Measurements from ENCODE around the gene FANCD2OS.
"Not testable (repeated sequence)": the region's sequence is repeated elsewhere in the genome, so short reads cannot be mapped to it uniquely, and the experiment has no call there.

FANCD2OS gene

DNA sequence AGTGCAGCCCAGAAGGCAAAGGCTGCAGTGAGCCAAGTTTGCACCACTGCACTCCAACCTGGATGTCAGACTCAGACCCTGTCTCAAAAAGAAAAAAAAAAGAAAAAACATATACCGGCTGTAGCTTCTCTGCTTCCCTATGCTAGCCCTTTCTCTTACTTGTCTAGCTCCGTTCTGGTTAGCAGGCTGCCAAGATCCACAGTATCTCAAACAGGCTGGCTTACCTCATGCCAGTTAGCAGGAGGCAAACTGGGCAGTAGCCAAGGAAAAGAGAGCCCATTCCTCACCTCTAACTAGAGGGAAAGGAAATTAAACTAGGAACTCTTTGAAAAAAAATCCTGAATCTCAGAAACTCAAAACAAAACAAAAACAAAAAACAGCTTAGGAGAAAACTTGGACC is 16.7 kb downstream of the FANCD2OS start:
- DNase-seq, result not testable (repeated sequence)

DNA sequence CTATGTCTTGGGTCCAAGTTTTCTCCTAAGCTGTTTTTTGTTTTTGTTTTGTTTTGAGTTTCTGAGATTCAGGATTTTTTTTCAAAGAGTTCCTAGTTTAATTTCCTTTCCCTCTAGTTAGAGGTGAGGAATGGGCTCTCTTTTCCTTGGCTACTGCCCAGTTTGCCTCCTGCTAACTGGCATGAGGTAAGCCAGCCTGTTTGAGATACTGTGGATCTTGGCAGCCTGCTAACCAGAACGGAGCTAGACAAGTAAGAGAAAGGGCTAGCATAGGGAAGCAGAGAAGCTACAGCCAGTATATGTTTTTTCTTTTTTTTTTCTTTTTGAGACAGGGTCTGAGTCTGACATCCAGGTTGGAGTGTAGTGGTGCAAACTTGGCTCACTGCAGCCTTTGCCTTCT is 17.3 kb downstream of the FANCD2OS start:
- not testable (repeated sequence) for DNase-seq

DNA sequence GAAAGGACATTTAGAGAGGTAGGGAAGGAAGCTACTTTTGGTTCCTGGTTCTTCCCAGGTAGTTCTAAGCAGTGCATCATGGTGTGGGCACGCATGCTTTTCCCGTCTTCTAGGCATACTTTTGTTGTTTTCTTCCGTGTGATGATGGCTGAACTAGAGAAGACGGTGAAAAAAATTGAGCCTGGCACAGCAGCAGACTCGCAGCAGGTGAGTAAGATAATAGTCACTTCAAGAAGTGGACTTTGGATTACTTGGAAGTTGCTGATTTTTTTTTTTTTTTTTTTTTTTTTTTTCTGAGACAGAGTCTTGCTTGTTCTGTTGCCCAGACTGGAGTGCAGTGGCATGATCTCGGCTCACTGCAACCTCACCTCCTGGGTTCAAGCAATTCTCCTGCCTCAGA is 17.9 kb downstream of the FANCD2OS start:
- DNase-seq, result no peak

DNA sequence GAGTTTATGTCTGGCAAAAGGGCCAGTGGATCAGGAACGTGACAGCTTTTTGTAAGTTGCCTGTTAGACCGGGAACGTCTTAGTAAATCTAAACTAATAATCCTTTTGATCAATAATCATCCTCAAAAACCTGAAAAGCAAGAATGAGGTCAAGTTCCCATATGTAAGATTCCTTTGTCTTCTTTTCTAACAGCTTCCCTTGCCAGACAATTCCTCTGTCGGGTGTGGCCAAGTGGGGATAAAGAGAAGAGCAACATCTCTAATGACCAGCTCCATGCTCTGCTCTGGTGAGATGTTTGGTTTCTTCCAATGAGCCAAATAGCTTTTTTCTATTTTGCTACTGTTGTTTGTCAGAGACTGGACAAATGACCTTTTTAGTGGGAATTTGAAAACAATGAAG is 19.8 kb downstream of the FANCD2OS start:
- DNase-seq, result no peak

DNA sequence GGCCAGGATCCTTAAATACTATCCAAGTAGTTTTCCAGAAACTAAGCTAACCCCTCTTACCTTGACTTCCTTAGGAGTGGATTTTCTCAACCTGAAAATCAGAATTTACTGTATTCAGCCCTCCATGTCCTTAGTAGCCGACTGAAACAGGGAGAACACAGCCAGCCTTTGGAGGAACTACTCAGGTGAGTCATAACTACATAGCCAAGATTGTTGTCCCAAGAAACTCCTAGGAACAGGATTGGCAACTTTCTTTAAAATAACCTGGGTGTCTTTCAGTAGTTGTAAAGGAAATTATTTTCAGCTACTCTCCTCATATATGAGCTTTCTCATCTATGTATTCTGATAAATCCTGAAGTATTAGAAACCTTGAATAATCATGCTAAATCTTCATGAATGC is 22.3 kb downstream of the FANCD2OS start:
- DNase-seq, result no peak

- no peak for DNase-seq
These were observed 26.2 kb downstream of the FANCD2OS start for GRCh38 chr3:10081871-10082270.

DNA sequence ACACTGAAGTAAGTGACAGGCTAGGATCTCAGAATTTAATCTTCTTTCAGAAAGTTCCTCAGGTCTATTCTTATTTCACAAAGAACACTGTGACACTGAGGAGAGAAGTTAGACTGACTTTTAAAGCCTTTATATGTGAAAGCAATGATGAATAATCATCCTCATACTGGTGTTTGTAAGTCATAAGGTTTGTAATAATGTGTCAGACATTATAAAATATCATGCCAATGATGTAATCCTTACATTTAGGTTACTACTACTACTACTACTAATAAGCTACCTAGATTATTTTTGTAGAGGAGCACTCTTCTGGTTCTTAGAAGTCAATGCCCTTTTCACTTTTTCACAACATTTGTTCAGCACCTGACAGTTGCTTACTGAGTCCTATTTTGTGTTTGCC is 33.4 kb downstream of the FANCD2OS start:
- DNase-seq, result no peak

- DNase-seq, result not testable (repeated sequence)
These were observed 38.0 kb downstream of the FANCD2OS start for GRCh38 chr3:10070077-10070476.

DNA sequence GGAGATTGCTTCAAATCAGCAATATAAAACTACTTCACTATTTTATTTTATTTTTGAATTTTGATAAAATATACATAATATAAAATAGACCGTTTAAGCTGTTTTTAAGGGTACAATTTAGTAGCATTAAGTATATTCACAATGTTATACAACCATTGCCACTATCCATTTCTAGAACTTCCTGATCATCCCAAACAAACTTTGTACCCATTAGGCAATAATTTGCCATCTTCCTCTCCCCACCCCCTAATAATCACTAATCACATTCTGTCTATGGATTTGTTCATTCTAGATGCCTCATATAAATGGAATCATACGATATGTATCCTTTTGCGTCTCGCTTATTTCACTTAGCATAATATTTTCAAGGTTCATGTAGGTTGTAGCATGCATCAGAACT is 53.0 kb downstream of the FANCD2OS start:
- DNase-seq, result no peak
